Tibial nerve (tissue), 4 donors: ENCODE measurements around the gene ABR. TPM values are rescaled to one million over a fixed set of nuclear protein-coding genes. Genes with fewer than 3 reads are reported as not detected.

Source experiments
- DNase-seq, 2 donors: peaks; one replicate each; pipeline ENCODE4 v3.0.0-alpha.2; 2019; ENCODE audit warnings: low spot score in 2 of 2
- H3K27ac ChIP-seq, 4 donors: fragments of 200-600 bp; sonication (generic) in 3 of 4; one replicate each; pipeline ENCODE4 v1.5.1; 2017 to 2019; ENCODE audit warnings: mild to moderate bottlenecking in 1 of 4
- H3K27me3 ChIP-seq, 2 donors: fragments of 200-600 bp; sonication (generic) in 1 of 2; one replicate each; pipeline versions ENCODE4 v1.5.1 to v1.6.0; 2017 to 2019
- H3K36me3 ChIP-seq, 3 donors: fragments of 200-600 bp; sonication (generic); one replicate each; pipeline ENCODE4 v1.5.1; 2018 to 2019
- H3K4me1 ChIP-seq, 4 donors: fragments of 200-600 bp; sonication (generic) in 3 of 4; one replicate each; pipeline ENCODE4 v1.5.1; 2017 to 2019
- H3K4me3 ChIP-seq, 4 donors: fragments of 200-600 bp; sonication (generic) in 3 of 4; one replicate each; pipeline ENCODE4 v1.5.1; 2017 to 2019; ENCODE audit warnings: mild to moderate bottlenecking in 1 of 4, moderate library complexity in 1 of 4
- H3K9me3 ChIP-seq, 4 donors: fragments of 200-600 bp; sonication (generic) in 3 of 4; one replicate each; pipeline ENCODE4 v1.5.1; 2017 to 2019
- EP300 ChIP-seq, 2 donors: sonication (generic); formaldehyde crosslinking; IDR thresholded peaks; one replicate each; pipeline ENCODE4 v1.6.1; 2017; ENCODE audit warnings: antibody characterized with exemption in 2 of 2, mild to moderate bottlenecking in 1 of 2
- POLR2A ChIP-seq, 2 donors: fragments of 450-650 bp; IDR thresholded peaks; one replicate each; pipeline ENCODE4 v1.6.1; 2017; ENCODE audit warnings: antibody characterized with exemption in 2 of 2, mild to moderate bottlenecking in 2 of 2, moderate library complexity in 2 of 2
- WGBS, 2 donors: methylation state at CpG; one replicate each; pipeline ENCODE4 v1.1.5; 2018; 5-methylcytosine and 5-hydroxymethylcytosine counted together
- total RNA-seq, 4 donors: library from RNA; depleted of rRNA; stranded (reverse); fragments of >200 nt; gene quantifications; one replicate each; pipeline ENCODE4 v1.1.0, GENCODE V29; 2016
- TF ChIP-seq, protein P1 (sequence below), 5 experiments: fragments of 200-600 bp in 3 of 5; fragments of 450-650 bp in 2 of 5; sonication (generic) in 3 of 5; IDR thresholded peaks; one replicate each; pipeline ENCODE4 v1.5.1; 2016 to 2019; ENCODE audit warnings: antibody characterized with exemption in 5 of 5, mild to moderate bottlenecking in 3 of 5, moderate library complexity in 2 of 5

The ABR gene
- total RNA-seq, 4 donors from 2014 or later: 88.8 to 193 (median 133) TPM

DNA sequence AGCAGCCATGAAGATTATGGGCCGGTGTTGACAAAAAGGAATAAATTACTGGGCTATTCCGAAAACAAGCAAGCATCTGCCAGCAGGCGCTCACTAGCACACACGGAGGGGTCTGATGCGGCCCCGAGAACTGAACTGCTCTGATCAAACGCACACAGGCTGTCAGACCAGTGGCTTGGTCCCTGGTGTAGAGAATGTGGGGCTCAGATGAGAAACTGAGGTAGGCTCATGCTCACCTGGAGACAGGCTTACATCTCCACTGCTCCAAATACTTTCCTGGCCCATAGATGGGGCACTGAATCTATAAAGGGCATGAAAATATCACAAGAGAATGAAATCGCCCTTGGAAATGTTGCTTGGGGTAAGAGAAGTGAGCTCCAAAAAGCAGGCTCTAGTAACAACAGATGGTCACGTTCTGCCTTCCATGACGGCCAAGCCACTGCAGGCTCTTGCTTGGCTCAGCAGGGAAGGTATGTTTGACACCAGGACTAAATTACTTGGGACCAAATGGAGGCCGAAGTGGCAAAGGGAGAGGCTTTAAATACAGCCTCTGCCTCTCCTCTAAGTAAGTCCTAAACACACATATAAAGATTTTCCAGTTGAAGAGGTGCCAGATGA lies 5.4 kb downstream of the ABR start:
- no peak for DNase-seq
- peaks cover 0 to 41% (median 17%) of the 10 kb centered on the region in 4 donors for H3K4me1 ChIP-seq
- no peaks in the 10 kb centered on the region for H3K36me3 ChIP-seq
- H3K9me3 ChIP-seq: no peaks in the 10 kb centered on the region
- TF ChIP-seq, protein P1, sequence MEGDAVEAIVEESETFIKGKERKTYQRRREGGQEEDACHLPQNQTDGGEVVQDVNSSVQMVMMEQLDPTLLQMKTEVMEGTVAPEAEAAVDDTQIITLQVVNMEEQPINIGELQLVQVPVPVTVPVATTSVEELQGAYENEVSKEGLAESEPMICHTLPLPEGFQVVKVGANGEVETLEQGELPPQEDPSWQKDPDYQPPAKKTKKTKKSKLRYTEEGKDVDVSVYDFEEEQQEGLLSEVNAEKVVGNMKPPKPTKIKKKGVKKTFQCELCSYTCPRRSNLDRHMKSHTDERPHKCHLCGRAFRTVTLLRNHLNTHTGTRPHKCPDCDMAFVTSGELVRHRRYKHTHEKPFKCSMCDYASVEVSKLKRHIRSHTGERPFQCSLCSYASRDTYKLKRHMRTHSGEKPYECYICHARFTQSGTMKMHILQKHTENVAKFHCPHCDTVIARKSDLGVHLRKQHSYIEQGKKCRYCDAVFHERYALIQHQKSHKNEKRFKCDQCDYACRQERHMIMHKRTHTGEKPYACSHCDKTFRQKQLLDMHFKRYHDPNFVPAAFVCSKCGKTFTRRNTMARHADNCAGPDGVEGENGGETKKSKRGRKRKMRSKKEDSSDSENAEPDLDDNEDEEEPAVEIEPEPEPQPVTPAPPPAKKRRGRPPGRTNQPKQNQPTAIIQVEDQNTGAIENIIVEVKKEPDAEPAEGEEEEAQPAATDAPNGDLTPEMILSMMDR (IDR thresholded peaks at IDR 0.05): no peak
- no peak for TF ChIP-seq POLR2A (IDR thresholded peaks at IDR 0.05)
- no peak for TF ChIP-seq EP300 (IDR thresholded peaks at IDR 0.05)
- no peak overlapping the region for H3K4me3 ChIP-seq
- H3K27ac ChIP-seq: peak overlapping the region in 1 of 4 donors; percentile 43
- WGBS, 2 donors: 60 to 62% methylated on average over 11 of the region's 11 CpGs
- H3K27me3 ChIP-seq: peaks cover 0 to 18% of the 10 kb centered on the region in 2 donors

DNA sequence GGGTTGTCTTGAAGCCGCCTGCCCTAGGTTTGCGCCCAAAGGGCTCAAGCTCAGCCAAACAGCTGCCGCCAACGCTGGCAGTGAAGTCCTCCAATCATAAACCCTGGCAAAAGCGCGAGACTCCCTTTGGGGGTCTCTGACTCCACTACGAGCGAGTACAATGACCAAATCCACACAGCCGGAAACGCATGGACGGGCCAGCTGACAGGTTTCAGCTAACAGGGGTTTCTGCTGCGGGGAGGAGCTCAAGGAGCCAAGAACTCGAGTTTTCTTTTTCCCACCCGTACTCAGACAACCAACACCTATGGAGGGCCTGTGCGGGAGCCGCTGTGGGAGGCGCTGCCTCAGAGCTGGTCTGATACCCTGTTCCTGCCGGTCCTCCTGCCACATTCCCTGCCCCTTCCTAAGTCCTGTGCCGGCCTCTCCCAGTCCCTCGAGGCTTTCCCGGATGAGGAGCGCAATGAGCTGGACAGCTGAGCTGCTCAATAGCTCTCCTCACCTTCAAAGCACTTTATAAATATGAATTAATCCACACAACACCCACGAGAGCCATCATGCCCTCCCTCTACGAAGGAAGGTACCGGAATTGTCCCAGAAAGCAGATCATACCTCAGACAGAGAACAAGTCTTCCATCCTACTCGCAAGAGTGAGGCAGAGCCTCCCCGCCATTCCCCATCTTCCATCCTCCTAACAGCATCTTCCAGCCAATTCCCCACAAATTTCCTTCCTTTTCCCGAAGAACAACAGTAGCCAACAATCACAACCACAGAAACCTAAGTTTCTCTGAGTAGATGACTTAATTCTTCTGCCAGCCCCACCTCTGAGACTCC lies 6.1 kb downstream of the ABR start:
- H3K4me1 ChIP-seq: peaks cover 0 to 34% (median 10%) of the 10 kb centered on the region in 4 donors
- peaks cover 0 to 13% of the 10 kb centered on the region in 2 donors for H3K27me3 ChIP-seq
- no peak for DNase-seq
- H3K9me3 ChIP-seq: no peaks in the 10 kb centered on the region
- H3K27ac ChIP-seq: peak overlapping the region in 2 of 4 donors; percentile 43 to 48
- H3K36me3 ChIP-seq: peaks cover 0 to 1% (median 0%) of the 10 kb centered on the region in 3 donors
- WGBS, 2 donors: 74 to 82% methylated on average over 28 of the region's 28 CpGs
- TF ChIP-seq POLR2A (IDR thresholded peaks at IDR 0.05) (no peak), EP300 (IDR thresholded peaks at IDR 0.05) (no peak)
- TF ChIP-seq, protein P1 (IDR thresholded peaks at IDR 0.05): no peak
- no peak overlapping the region for H3K4me3 ChIP-seq

DNA sequence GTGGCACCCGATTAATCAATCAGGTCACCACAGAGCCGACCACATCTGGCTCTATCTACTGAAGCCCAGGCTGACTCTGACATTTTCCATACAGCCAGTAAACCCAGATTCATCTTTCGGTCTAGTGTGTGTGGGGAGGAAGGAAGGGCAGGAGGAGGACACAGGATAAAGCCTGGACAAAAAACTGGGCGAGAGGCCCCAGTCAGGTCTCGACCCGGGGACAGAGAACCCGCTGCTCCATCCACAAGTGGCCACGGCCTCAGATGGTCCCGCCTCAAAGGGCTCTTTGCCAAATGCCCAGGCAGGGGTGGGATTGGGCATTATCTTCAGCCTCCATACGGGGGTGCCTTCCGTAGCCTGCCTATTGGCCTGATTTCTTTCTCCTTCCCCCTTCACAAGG lies 7.8 kb downstream of the ABR start:
- Histone ChIP-seq H3K4me3 (no peak overlapping the region), H3K36me3 (peaks cover 0 to 6% (median 0%) of the 10 kb centered on the region in 3 donors), H3K9me3 (no peaks in the 10 kb centered on the region), H3K27me3 (no peaks in the 10 kb centered on the region), H3K4me1 (peaks cover 0 to 23% (median 0%) of the 10 kb centered on the region in 4 donors), H3K27ac (no peak overlapping the region)
- 57 to 72% methylated on average over 11 of the region's 11 CpGs for WGBS, 2 donors
- TF ChIP-seq, protein P1 (IDR thresholded peaks at IDR 0.05): no peak
- no peak for TF ChIP-seq POLR2A (IDR thresholded peaks at IDR 0.05)
- no peak for TF ChIP-seq EP300 (IDR thresholded peaks at IDR 0.05)
- no peak for DNase-seq

DNA sequence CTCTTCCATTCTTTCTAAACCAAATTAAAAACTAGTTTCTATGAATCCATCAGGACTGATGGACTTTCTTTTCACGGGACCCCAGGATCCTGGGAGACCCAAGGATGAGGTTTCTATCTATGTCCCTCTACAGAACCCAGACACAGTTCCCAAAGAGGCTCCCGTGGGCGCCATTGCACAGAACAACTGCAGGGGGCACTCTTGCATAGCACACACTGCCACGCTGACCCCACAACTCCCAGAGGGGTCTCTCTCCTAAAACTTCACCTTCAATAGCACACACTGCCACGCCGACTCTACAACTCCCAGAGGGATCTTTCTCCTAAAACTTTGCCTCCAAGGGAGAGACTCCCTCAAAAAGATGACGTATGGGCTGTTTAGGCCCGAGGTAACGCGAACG lies 9.0 kb downstream of the ABR start:
- Histone ChIP-seq H3K27ac (no peak overlapping the region), H3K4me3 (no peak overlapping the region), H3K27me3 (no peaks in the 10 kb centered on the region), H3K4me1 (peaks cover 0 to 20% (median 0%) of the 10 kb centered on the region in 4 donors), H3K36me3 (peaks cover 0 to 6% (median 0%) of the 10 kb centered on the region in 3 donors), H3K9me3 (no peaks in the 10 kb centered on the region)
- no peak for DNase-seq
- 84 to 90% methylated on average over 11 of the region's 11 CpGs for WGBS, 2 donors
- TF ChIP-seq EP300 (IDR thresholded peaks at IDR 0.05): no peak
- TF ChIP-seq POLR2A (IDR thresholded peaks at IDR 0.05): no peak
- TF ChIP-seq, protein P1 (IDR thresholded peaks at IDR 0.05): no peak

DNA sequence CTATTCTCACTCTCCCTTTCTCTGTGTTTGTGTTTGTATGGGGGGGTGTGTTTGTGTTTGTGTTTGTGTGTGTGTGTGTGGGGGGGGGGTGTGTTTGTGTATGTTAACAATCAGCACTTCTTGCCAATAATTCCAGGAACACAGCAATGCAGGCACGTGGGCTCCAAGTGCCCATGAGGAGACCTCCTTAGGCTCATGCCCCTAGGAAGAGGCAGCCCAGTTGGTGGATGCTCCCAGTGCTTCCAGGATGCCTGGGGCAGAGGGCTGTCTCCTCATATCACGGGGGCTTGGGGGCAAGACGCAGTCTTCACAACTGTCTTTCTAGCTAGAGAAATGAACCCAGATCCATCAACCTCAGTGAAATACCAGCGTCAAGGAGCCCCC lies 9.9 kb downstream of the ABR start:
- no peak for TF ChIP-seq POLR2A (IDR thresholded peaks at IDR 0.05)
- TF ChIP-seq, protein P1 (IDR thresholded peaks at IDR 0.05): no peak
- TF ChIP-seq EP300 (IDR thresholded peaks at IDR 0.05): no peak
- H3K27me3 ChIP-seq: no peaks in the 10 kb centered on the region
- no peak for DNase-seq
- H3K4me3 ChIP-seq: no peak overlapping the region
- H3K36me3 ChIP-seq: peaks cover 0 to 6% (median 0%) of the 10 kb centered on the region in 3 donors
- no peaks in the 10 kb centered on the region for H3K9me3 ChIP-seq
- H3K4me1 ChIP-seq: peaks cover 0 to 22% (median 0%) of the 10 kb centered on the region in 4 donors
- WGBS, 2 donors: 75 to 85% methylated on average over 4 of the region's 4 CpGs
- H3K27ac ChIP-seq: no peak overlapping the region
